GM12874 (cell line): Measurements from ENCODE around the gene ANKIB1.

Experiments
- CTCF ChIP-seq: IDR thresholded peaks from 2 replicates; pipeline ENCODE4 v1.5.1; 2011; ENCODE audit warnings: low read depth, mild to moderate bottlenecking, control low read depth, low read length, moderate library complexity; ENCODE audit not compliant: insufficient read depth

ANKIB1 gene

GRCh38 chr7:92289321-92289720, 43.5 kb downstream of the ANKIB1 start:
- no peak for TF ChIP-seq CTCF

GRCh38 chr7:92292981-92293380, 47.2 kb downstream of the ANKIB1 start:
- TF ChIP-seq CTCF, result no peak

- no peak for TF ChIP-seq CTCF
Measured at GRCh38 chr7:92293896-92294590, 48.3 kb downstream of the ANKIB1 start.

GRCh38 chr7:92295391-92295790, 49.6 kb downstream of the ANKIB1 start:
- no peak for TF ChIP-seq CTCF

GRCh38 chr7:92296235-92296634, 50.5 kb downstream of the ANKIB1 start:
- TF ChIP-seq CTCF, result no peak

- TF ChIP-seq CTCF, result no peak
Measured at GRCh38 chr7:92296880-92297445, 51.2 kb downstream of the ANKIB1 start.

- TF ChIP-seq CTCF, result no peak
Measured at GRCh38 chr7:92297736-92298135, 52.0 kb downstream of the ANKIB1 start.

- TF ChIP-seq CTCF, result no peak
Measured at GRCh38 chr7:92303761-92304160, 58.0 kb downstream of the ANKIB1 start.
